ENCODE data around the gene PLCH2.

DNA sequence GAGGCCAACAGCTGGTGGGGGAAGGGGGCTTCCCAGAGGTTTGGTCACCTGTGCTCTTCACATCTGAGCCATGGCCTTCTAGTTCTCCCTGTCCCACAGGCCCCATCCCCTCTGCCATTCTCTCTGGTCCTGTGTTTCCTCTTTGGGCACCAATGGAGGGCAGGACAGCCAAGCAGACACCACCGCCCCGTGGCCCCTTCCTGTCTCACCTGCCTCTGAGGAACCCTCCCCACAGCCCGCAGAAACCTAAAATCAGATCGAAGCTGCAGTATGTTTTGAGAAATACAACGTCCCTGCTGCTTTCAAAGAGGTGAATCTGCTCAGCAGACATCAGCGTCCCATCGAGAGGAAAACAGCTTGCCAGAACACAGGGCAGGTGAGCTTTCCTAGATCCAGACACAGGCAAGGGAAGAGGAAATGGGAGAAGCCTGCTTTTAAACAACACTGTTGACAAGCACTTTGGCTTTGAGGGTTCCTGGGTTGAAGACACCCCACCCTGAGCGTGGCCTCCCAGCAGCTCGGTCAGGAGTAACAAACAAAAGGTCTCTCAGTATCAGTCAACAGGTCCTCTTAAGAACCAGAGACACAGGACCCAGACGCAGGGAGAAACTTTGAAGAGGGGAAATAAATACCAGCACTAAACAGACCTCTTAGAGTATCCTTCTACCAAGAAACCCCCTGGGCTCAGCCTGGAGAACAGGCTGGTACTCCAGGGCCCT is 48.0 kb downstream of the PLCH2 start:
- TF ChIP-seq, protein P1, sequence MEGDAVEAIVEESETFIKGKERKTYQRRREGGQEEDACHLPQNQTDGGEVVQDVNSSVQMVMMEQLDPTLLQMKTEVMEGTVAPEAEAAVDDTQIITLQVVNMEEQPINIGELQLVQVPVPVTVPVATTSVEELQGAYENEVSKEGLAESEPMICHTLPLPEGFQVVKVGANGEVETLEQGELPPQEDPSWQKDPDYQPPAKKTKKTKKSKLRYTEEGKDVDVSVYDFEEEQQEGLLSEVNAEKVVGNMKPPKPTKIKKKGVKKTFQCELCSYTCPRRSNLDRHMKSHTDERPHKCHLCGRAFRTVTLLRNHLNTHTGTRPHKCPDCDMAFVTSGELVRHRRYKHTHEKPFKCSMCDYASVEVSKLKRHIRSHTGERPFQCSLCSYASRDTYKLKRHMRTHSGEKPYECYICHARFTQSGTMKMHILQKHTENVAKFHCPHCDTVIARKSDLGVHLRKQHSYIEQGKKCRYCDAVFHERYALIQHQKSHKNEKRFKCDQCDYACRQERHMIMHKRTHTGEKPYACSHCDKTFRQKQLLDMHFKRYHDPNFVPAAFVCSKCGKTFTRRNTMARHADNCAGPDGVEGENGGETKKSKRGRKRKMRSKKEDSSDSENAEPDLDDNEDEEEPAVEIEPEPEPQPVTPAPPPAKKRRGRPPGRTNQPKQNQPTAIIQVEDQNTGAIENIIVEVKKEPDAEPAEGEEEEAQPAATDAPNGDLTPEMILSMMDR (IDR thresholded peaks at IDR 0.05; ENCODE audit: low read length) = no peak
- TF ChIP-seq EZH2 (IDR thresholded peaks at IDR 0.05; ENCODE audit: borderline replicate concordance, low read length) = no peak
